Ramos (cell line): Measurements from ENCODE around the gene RALGPS1.

ENCODE experiments used
- in situ Hi-C: fragments of 300-500 bp; cut with MboI; formaldehyde crosslinking; loops from one replicate; pipeline ENCODE4 v1.14.3; 2022; ENCODE audit warnings: low sequenced_read_pairs; ENCODE audit not compliant: unreplicated experiment

The RALGPS1 gene

DNA sequence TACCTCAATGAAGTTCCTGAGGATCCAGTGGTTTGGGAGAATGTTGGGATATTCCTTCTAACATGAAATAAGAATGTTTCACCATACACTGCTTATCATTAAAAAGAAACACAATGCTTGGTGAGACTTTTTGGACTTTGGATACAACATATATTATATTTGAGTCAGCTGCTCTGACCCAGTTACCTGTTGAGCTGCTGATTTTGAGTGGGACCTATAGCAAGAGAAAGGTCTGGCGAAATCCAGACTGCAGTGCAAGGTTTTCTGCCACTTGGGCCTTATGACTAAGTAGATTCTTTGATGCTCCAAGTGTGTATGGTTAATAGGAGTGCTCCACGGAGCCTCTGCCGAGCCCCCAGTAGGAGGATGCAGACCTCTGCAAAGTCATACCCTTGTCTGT is 10.0 kb upstream of the RALGPS1 start:
- in situ Hi-C loops, result no loop called here

DNA sequence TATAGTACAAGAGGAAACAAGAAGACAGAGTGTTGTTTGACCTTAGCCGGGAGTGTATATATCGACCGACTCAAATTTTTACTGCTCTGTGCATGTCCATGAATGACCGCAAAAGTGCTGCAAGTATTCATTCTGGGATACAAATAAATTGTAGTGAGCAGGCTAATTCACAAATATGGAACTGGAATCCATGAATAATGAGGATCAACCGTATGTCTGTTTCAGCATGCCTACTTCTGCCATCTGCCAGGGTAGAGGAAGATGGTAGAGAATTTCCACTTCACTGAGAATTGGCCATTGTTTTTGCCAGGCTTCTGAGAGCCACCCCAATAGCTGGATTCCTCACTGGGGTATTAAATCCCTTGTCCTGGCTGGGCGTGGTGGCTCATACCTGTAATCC is 8.5 kb upstream of the RALGPS1 start:
- in situ Hi-C loops, result no loop called here

DNA sequence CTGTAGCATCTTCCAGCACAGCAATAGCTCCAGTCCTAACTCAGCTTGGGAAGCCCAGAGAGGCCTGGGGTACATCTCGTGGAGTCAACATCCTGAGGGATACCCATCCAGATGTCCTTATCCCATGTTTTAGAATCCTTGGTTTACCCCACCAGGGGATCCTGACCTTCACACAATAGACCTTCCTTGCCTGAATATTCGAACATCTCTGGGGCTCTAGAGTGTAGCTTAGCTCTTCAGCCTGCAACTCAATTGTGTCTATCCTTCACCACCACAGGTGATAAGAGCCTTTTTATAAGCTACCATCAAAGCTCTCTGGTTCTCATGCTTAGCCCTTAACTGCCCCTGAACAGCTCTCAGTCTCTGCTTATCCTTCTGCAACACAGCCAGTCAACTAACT is 7.5 kb upstream of the RALGPS1 start:
- in situ Hi-C loops, result no loop called here

DNA sequence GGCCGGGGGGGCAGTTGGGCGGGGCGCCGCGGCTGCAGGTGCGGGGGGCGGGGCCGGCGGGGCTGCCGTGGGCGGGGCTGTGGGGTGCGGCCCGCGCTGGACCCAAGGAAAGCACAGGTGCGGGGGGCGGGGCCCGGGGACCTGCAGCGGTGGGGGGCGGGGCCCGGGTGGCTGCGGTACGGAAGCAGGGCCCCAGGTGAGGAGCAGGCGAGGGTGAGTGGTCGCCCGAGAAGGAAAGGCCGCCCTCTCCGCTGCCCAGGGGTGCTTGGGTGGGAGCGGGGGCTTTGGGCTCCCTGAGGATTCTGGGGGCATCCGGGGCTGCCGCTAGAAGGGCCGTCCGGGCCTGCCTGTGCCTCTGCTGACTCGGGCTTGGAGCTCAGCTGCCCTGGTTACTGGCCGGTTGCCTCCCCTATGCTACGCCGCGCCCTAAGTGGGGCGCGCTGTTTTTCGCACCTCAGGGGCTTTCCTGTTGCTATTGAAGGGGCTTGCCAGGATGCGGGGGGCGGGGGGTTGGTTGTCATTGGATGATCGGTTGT is 767 bp downstream of the RALGPS1 start:
- in situ Hi-C loops, result no loop called here

DNA sequence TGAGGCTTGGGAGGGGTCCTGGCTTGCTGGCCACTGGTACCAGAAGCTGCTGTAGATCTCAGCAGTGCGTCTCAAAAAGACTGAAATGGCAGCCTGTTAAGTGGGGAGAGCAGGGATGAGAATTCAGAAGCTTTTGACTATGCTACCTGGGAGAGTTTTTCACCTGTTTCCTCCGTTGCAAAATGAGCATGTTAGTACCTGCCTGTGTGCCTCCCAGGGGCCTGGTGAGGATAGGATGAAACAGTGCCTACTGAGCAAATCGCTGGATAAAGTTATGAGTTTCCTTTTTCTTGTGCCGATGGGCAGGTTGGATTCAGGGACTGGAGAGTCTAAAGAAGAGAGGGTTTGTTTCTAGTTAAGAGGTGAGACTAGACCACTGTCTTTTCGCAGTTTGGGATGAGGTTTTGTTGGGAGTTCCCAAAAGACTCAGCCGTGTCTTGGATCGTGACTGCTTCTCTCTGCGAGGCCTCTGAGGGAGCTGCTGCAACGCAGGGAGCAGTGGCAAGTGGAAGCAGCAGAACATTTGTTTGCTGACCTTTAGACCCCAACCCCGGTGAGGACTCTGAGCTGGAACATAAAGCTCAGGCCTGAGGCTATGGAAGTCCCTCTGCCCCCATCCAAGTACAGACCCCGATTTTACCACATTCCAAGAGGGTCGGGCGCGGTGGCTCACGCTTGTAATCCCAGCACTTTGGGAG is 1.4 kb downstream of the RALGPS1 start:
- in situ Hi-C loops, result no loop called here

DNA sequence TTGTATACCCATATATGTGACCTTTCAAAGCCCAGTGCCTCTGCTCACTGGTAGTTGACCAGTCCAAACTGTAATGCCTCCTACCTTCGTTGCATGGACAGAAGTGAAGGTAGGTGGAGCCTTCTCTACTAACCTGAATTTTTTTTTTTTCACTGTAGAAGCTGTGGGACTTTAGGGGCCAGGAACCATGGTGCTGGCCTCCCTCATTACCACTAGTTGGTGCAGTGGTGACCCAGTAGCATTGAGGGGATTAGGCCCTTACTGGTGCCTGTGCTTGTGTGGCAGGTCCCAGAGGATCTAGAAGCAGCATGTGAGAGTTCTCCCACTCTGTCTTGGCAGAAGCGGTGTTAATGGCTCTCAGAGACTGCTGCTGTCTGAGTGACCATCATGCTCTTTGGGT is 2.3 kb downstream of the RALGPS1 start:
- in situ Hi-C loops, result no loop called here

DNA sequence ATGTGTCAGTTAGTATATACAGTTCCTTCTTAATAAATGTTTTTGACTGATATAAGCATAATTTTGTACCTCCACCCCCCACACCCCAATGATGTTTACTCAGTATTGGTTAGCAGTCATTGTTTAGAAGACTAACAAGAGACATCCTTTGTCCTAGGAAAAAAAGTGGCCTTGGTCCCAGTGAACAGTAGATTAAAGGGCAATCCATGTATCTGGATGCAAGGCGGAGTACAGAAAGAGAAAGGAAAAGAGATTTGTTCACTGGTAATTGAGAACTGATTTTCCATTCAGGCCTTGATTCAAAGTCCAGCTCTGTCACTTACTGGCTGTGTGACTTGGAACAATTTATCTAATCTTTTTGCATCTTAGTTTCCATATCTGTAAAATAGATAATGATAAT is 4.6 kb downstream of the RALGPS1 start:
- in situ Hi-C loops, result no loop called here

DNA sequence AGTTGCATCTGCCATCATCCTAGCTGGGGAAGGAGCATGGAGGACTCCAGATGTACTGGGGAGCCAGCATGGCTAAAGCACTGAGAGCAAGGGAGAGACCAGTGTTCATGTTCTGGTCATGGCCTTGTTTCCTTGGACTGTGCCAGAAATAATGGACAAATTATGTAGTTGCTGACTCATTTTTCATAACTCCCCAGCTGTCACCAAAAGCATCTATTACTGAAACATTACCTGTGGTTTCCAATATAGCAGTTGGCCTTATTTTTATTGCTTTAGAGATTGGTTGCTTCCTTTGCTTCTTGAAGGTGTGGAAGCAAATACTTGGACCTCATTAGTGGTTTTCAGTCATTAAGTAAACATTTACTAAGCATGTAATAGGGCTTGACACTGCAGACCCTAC is 11.3 kb downstream of the RALGPS1 start:
- in situ Hi-C loops, result no loop called here

DNA sequence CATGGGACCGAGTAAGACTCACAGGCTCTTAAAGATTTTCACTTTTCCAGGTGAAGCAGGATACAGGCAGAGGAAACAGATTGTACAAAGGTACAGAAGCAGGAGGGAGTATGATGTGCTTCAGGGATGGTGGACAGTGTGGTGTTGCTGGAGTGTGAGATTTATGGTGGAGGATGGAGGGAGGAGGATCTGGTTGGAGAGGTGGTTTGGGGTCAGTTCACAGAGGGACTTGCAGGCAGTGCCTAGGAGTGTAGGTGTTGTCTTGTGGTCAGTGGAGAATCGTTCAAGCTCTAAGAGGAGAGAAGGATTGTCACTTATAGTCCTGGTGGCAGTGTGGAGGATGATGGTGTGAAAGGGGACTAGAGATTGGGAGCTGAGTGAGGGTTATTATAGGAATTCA is 11.8 kb downstream of the RALGPS1 start:
- in situ Hi-C loops, result no loop called here

DNA sequence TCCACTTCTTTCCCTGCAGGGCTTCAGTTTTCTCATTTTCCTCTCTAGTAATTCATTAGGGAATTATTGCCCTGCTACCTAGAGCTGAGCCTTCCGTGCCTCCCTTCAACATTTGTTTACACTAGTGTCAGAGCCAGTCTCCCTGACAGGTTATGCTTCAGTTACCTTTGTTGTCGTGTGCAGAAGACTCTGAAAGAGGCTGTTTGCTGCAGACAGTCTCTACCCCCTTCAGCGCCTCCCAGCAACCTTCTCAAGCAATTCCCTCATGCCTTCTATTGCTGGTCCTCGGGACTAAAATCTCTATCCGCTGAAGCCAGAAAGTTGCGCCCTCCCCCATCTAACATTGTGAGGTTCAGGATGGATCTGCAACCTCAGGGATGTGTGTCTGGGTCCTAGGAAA is 12.8 kb downstream of the RALGPS1 start:
- in situ Hi-C loops, result no loop called here

DNA sequence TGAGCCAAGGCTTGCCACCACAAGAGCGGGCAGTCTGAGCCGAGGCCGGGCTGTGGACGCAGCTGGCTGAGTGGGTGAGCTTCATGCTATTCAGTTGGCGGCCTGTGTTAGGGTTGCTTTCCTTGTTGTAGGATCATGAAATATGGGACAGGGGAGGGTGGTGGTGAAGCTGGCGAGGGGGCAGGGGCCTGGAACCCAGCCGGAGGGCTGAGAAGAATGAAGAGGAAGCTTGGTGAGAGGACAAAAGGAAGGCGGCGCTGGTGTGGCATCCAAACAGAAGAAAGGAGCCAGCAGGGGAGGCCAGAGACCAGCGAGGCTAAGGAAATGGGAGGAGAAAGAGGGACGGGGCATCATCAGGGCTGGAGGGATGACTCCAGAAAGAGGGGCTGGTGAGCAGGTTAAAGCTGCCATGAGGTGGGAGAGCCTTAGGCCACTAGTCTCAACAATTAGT is 18.3 kb downstream of the RALGPS1 start:
- in situ Hi-C loops, result no loop called here

DNA sequence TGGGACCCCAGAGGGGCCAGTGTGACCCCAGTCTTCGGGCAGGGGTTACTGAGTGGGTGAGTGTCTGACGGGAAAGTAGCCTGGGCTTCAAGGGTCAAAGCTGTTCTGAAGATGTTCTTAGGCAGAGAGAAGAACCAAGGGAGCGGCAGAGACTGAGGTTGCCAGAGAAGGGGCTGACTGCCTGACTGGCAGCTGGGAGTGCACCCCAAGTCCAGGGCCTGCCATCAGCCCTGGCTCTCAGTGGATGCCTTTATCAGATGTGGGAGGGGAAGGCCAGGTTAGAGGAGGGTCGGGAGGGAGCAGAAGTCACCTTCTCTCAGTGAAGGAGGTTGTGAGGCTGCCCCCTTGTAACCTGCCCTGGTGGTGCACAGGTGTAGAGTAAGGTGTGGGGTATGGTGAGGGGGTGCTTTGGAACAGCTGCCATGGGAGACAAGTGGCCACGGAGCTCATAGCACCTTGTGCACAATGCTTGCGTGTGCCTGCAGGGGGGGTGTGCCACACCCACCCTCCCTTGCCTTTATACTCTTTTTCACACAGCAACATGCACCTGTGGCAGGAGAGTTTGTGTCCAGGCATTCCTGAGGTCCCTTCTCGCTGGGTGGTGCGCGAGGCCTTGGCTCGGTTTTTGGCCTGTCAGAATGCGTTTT is 18.9 kb downstream of the RALGPS1 start:
- in situ Hi-C loops, result no loop called here

DNA sequence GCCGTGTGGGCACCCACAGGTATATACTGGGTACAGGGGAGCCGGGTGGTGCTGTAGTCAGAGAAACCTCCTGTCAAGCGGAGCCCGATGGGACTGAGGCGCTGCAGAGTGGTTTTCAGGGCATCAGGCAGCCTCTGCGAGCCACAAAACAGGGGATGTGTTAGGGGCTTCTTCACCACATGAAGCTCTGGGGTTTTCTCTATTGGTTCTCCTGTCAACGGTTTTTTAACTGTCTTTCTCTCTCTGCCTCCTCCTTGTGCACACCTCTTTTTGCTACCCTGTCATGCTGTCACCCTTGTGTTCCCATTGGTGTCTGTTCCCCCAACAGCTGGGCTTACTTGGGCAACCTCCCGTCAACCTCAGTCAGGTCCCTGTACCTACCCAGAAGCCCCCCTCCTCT is 19.9 kb downstream of the RALGPS1 start:
- in situ Hi-C loops, result no loop called here

DNA sequence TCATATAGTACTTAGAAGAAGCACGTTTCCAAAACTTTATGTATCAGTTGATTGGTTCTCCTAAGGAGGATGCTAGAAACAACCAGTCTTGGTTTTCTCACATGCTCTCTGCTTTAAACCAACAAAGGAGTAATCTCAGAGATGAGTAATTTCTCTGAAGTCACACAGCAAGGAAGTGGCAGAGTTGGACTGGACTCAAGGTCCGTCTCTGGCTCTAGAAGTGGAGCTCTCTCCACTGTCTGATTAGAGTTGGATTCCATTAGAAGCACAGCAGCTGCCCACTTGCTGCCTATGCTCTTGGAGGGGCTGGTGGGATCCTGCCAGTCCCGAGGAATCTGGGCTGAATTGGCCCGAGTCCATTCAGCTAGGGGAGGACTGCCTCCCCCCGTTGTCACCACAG is 21.0 kb downstream of the RALGPS1 start:
- in situ Hi-C loops, result loop anchor here (5.0 kb wide), 1 partner anchor 262 kb away; no protein-coding TSS in a partner anchor

DNA sequence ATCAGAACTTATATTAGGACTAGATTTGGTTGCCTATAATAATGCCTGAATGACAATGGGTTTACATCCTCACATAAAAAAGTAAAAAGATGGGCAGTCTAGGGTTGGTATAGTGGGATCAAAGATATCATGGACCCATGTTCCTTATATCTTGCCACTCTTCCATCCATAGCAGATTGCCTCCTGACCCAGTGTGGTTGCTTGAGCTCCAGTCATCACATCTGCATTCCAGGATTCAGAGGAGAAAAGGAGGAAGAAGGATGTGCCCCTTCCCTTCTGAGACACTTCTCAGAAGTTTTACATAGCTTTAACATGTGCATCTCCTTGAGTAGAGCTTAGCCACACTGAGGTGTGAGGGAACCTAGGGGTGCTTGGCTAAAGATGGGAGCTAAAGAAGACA is 22.9 kb downstream of the RALGPS1 start:
- in situ Hi-C loops, result loop anchor here (5.0 kb wide), 1 partner anchor 260 kb away; no protein-coding TSS in a partner anchor

DNA sequence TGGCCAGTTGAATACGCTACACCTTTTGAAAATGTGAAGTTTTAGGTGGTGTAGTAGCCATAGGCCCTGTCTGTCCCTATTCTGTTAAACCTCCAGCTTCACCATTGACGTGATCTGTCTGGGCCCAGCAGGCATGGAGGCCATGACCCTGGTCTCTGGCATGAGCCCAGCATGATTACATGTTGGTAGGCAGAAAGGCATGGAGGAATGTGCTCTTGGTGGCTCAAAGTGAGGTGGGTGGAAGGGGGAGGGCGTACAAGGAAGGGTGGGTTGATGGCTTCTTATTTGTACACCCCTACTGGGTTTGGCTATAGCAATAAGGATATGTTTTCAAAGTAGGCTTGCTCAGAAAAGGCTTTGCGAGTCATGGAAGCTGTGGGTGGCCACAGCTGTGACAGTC is 23.7 kb downstream of the RALGPS1 start:
- in situ Hi-C loops, result loop anchor here (5.0 kb wide), 1 partner anchor 259 kb away; no protein-coding TSS in a partner anchor

DNA sequence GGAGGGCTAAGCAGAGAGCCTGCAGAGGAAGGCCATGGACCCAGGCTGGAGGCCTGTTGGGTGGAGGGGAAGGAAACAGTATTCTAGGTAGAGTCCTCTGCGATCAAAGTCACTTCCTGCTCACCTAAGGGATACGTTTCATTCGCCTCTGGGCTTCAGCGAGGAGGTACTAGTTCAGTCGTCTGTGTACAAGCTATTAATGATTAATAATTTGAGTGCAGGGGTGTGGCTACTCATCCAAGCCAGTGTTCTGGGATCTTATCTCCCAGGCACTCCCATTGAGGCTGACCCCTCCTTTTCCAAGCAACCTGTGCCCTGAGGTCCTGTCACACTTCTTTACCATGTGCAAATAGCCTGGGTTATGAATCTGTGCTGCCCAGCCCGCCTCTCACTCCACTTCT is 25.2 kb downstream of the RALGPS1 start:
- in situ Hi-C loops, result loop anchor here (5.0 kb wide), 1 partner anchor 257 kb away; no protein-coding TSS in a partner anchor

DNA sequence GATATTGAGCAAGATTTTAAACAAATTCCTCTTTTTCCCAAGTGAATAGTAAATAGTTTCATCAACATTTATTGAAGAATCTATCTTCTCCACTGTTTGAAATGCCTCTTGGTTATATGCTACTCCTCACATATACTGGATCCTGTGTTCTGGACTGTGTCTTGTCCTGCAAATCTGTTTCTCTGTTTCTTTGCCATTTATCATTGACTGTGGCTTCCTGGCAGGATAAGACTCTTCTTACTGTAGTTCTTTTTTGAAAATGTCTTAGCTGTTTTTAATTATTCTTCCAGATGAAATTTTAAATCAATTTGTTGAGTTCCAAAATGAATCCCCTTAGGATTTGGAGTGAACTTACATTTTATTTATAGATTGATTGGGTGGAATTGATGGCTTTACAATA is 27.8 kb downstream of the RALGPS1 start:
- in situ Hi-C loops, result no loop called here

DNA sequence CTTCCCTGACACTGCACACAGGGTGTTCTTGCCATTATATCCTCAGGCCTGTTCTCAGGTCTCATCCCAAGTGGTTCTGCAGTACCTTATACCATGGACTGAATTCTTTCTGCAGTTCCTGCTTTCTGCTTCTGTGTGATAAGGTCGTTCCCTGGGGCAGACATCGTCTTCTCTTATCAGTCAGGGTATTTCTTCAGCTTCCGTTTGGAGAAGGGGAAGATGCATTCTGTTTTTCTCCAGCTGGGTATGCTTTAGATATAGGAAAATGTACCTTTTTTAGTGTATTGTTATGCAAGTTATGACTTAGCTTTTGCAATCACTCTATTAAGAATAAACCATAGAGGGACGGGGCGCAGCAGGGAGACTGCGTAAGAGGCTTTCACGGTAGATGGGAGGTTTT is 31.1 kb downstream of the RALGPS1 start:
- in situ Hi-C loops, result no loop called here

DNA sequence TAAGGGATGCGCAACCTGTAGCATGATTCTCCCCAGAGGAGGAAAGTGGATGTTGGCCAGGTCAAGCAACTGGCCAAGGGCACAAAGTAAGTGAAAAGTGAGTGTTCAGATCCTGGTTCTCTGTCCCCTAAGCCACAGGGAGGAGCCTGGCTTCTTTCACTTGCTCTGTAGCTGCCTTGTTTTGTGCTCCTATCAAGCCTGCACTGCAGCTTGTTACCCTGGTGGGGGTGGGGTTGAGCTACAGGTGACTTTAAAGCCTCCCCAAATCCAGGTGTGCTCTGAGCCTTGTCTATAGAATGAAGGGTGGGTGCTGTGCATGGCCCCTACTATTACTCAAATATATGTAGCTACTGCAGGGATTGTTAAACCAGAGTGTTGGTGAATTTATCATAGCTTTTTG is 32.9 kb downstream of the RALGPS1 start:
- in situ Hi-C loops, result no loop called here

DNA sequence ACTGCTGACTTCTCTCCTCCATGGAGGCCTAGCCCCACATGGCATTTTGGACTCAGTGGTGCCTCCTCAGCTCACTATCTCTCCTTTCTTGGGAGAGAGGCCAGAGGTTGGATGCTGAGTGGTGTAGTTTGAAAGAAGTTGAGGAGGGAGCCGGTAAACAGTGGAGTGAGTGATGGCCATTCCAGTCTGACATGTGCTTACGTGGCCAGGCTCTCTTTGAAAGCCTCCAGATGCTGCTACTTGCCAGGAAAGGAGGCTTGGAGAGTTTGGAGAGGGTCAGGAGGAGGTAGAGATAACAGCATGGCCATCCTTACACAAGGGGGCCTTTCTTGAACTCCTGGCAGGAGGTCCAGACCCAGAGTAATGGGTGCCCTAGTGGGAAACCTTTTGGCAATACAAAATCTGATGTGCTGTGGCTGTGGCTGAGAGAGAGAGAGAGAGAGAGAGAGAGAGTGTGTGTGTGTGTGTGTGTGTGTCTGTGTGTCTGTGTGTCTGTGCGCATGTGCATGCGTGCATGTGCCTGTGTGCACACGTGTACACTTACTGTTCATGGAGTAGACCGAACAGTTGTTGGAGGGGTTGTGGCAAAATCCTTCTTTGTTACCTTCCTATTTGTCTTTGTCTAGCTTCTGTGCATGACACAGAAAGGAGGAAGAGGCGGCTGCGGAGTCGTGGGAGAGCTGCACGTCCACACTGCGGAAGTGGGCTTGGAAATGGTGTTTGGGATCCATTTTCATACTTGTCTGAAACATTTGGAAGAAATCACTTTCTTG is 37.8 kb downstream of the RALGPS1 start:
- in situ Hi-C loops, result no loop called here
